Stimulated activated naive CD4-positive, alpha-beta T cell treated with Interleukin-2 at 50 U/mL for 16 hours (primary cell): ENCODE data around the gene CCDC3.
"Not testable (repeated sequence)": the region's sequence is repeated elsewhere in the genome, so short reads cannot be mapped to it uniquely, and the experiment has no call there.

Experiments
- DNase-seq: peaks from one replicate; lab custom pipeline; 2025; lab: John Stamatoyannopoulos, UW

Gene CCDC3

GRCh38 chr10:13001041-13001886, at the start of gene CCDC3:
Gene CCDC3 (minus strand): TSS chr10:13001713. CDS start chr10:13001570, 143 bp downstream.
- no peak for DNase-seq

GRCh38 chr10:13051126-13051694, 49.7 kb upstream of the CCDC3 start:
- DNase-seq = no peak

GRCh38 chr10:13049774-13050420, 48.4 kb upstream of the CCDC3 start:
- DNase-seq = no peak

- no peak for DNase-seq
Observed at GRCh38 chr10:13048762-13049161, 47.2 kb upstream of the CCDC3 start.

GRCh38 chr10:13047529-13048206, 46.2 kb upstream of the CCDC3 start:
- no peak for DNase-seq

GRCh38 chr10:13046851-13047528, 45.5 kb upstream of the CCDC3 start:
- DNase-seq = no peak

GRCh38 chr10:13043520-13043919, 42.0 kb upstream of the CCDC3 start:
- no peak for DNase-seq

- DNase-seq = no peak
Observed at GRCh38 chr10:13039761-13040160, 38.2 kb upstream of the CCDC3 start.

GRCh38 chr10:13038391-13038790, 36.9 kb upstream of the CCDC3 start:
- DNase-seq = no peak

GRCh38 chr10:13037832-13038231, 36.3 kb upstream of the CCDC3 start:
- DNase-seq = no peak

GRCh38 chr10:13036841-13037240, 35.3 kb upstream of the CCDC3 start:
- DNase-seq = no peak

GRCh38 chr10:13035731-13036130, 34.2 kb upstream of the CCDC3 start:
- not testable (repeated sequence) for DNase-seq

GRCh38 chr10:13026873-13027272, 25.4 kb upstream of the CCDC3 start:
- no peak for DNase-seq

- no peak for DNase-seq
Observed at GRCh38 chr10:13023754-13024153, 22.2 kb upstream of the CCDC3 start.

GRCh38 chr10:13019280-13019679, 17.8 kb upstream of the CCDC3 start:
- no peak for DNase-seq

- DNase-seq = no peak
Observed at GRCh38 chr10:13018171-13018570, 16.7 kb upstream of the CCDC3 start.

- DNase-seq = no peak
Observed at GRCh38 chr10:13016886-13017285, 15.4 kb upstream of the CCDC3 start.

GRCh38 chr10:13016426-13016825, 14.9 kb upstream of the CCDC3 start:
- no peak for DNase-seq

- no peak for DNase-seq
Observed at GRCh38 chr10:13006037-13006436, 4.5 kb upstream of the CCDC3 start.

GRCh38 chr10:13003759-13004158, 2.2 kb upstream of the CCDC3 start:
- no peak for DNase-seq

- DNase-seq = no peak
Observed at GRCh38 chr10:13003004-13003403, 1.5 kb upstream of the CCDC3 start.

GRCh38 chr10:13001887-13002212, 337 bp upstream of the CCDC3 start:
- DNase-seq = no peak
